D721Med (cell line): Measurements from ENCODE around the gene DGKB.

Experiments
- DNase-seq: peaks from one replicate; pipeline ENCODE4 v3.0.0; 2011; ENCODE audit warnings: low spot score; ENCODE audit not compliant: insufficient read length
- FAIRE-seq: peaks from 2 replicates; lab custom pipeline; 2011; peaks lifted over from hg19 to GRCh38; lab: Jason Lieb, UNC
- CTCF ChIP-seq: IDR thresholded peaks from 2 replicates; pipeline ENCODE4 v1.5.1; 2012; ENCODE audit warnings: mild to moderate bottlenecking, control low read depth; ENCODE audit not compliant: insufficient read depth; ENCODE audit errors: missing control alignments

DGKB gene

GRCh38 chr7:14894826-14895225 is 7.7 kb downstream of the DGKB start:
- TF ChIP-seq CTCF: no peak
- DNase-seq (no peak), FAIRE-seq (no peak)

GRCh38 chr7:14892961-14893360 is 9.6 kb downstream of the DGKB start:
- DNase-seq (no peak), FAIRE-seq (no peak)
- no peak for TF ChIP-seq CTCF

- no peak for FAIRE-seq
- no peak for DNase-seq
- TF ChIP-seq CTCF: no peak
Observed at GRCh38 chr7:14891289-14891688, 11.3 kb downstream of the DGKB start.

GRCh38 chr7:14888962-14889361 is 13.6 kb downstream of the DGKB start:
- no peak for DNase-seq
- no peak for TF ChIP-seq CTCF
- FAIRE-seq: no peak

- FAIRE-seq (peak; percentile 46), DNase-seq (no peak)
- no peak for TF ChIP-seq CTCF
Observed at GRCh38 chr7:14886533-14886932, 16.0 kb downstream of the DGKB start.

GRCh38 chr7:14875941-14876587 is 26.5 kb downstream of the DGKB start:
- no peak for TF ChIP-seq CTCF
- no peak for DNase-seq
- FAIRE-seq: no peak

- no peak for FAIRE-seq
- no peak for DNase-seq
- TF ChIP-seq CTCF: no peak
Observed at GRCh38 chr7:14871880-14872279, 30.7 kb downstream of the DGKB start.
